ENCODE measurements around the gene UBTD1.
A peak's percentile ranks its signal among the peaks of the same experiment; 100 is the strongest.
"Not testable (repeated sequence)": the region's sequence is repeated elsewhere in the genome, so short reads cannot be mapped to it uniquely, and the experiment has no call there.

UBTD1 gene

DNA sequence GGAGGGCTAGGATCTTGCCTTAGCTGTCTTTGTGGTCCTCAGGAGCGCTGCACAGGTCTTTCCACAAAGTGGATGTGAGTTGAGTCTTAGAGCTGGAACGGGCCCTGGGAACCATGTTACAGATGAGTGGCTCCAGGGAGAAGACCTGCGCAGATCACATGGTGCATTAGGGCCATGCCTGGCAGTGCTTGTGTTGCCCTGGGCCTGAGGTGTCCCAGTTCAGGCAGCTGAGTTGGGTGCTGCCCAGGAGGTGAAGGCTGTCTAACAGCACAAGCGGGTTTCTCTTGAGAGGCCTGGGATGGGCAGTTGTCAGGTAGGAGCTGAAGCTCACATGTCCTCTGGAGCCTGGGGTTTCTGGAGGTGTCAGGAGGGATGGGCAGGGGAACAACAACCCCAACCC, 40.1 kb downstream of the UBTD1 start:
- no peak for DNase-seq (ENCODE audit: low spot score)

GRCh38 chr10:97539523-97540200, 40.9 kb downstream of the UBTD1 start:
- DNase-seq (ENCODE audit: low spot score) = no peak

- DNase-seq (ENCODE audit: low spot score) = no peak
Measured at GRCh38 chr10:97540669-97541500, 42.2 kb downstream of the UBTD1 start.

GRCh38 chr10:97542169-97543024, 43.7 kb downstream of the UBTD1 start:
- DNase-seq (ENCODE audit: low spot score) = peak; percentile 94

GRCh38 chr10:97543025-97543546, 44.4 kb downstream of the UBTD1 start:
- DNase-seq (ENCODE audit: low spot score) = peak; percentile 97

DNA sequence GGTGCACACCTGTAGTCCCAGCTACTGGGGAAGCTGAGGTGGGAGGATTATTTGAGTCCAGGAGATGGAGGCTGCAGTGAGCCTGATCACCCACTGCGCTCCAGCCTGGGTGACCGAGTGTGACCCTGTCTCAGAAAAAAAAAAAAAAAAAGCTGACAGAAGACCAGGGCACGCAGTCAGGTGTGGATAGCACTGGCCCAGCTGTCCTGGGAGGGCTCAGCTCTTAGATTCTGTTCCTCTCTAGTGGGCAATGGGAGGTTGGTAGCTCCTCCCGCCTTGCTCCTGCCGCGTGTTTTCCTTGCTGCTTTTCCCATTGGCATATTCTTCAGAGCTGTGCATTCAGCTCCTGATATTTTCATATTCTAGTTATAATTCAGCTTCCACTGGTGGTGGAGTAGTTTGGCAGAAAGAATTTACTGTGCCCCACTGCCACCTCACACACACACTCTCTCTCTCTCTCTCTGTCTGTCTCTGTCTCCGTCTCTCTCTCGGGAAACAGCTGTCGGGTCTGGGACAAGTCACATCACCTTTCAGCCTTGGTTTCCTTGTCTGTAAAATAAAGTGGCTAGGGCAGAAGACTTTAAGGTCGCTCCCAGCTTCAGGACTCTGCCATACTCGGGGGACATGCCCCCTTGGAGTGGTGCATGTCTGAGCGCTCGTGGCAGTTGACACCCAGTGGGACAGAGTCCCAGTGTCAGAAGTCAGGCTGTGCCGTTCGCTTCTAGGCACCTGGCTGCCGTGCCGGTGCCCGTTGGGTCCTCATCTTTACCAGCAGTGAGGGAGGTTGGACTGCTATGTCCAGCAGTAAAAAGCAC, 47.9 kb downstream of the UBTD1 start:
- DNase-seq (ENCODE audit: low spot score) = no peak

GRCh38 chr10:97547271-97547600, 48.5 kb downstream of the UBTD1 start:
- no peak for DNase-seq (ENCODE audit: low spot score)

- no peak for DNase-seq (ENCODE audit: low spot score)
Measured at GRCh38 chr10:97547962-97548361, 49.2 kb downstream of the UBTD1 start.

- no peak for DNase-seq (ENCODE audit: low spot score)
Measured at GRCh38 chr10:97548828-97549455, 50.2 kb downstream of the UBTD1 start.

GRCh38 chr10:97549587-97550322, 51.0 kb downstream of the UBTD1 start:
- DNase-seq (ENCODE audit: low spot score) = no peak

DNA sequence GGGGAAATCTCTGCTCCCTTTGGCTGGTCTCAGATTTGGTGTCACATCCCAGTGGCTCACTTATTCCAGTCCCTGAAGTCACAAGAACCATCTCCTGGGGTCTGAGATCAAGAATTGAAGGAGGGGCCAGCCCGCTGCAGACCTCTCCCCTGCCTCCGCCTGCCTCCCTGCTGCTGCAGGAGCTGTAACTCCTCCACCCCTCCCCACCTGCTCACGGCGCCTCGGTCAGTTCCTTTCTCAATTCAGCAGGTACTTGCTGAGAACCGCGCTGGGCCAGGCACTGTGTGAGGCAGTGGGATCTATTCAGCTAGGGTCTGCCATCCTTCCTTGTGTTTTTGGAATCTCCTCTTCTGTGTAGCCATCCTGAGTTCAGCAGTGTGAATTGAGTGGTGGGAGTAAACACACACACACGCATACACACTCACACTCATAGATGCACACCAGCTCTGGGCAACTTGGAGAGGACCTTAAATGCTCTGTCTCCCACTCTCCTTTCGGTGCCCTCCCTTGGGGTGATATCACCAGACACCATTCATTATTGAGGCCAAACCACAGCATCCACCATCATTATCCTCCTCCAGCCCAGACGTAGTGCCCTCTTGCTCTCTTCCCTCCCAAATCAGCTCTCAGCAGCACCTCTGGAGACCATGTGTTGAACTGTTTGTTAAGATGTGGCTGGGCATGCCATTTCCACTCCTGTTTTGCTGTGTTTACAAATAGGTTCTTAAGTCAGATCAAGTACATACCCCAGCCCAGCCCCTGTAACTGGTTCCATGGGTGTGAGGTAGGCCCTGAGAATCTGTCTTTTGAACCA, 51.8 kb downstream of the UBTD1 start:
- no peak for DNase-seq (ENCODE audit: low spot score)

DNA sequence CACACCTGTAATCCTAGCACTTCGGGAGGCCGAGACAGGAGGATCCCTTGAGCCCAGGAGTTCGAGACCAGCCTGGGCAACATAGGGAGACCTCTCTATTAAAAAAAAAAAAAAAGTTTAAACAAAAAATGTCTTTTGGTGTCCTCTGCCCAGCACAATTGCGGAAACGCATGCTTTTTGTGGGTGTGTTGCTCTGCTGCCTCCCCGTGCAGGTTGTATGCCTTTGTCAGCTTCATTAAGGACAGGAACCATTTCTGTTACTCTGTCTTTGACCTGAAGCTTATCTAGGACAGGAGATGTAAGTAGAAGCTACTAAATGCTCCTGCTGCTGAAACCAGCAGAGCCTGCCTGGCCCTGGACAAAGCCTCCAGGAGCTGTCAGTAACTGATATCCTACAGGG, 52.5 kb downstream of the UBTD1 start:
- no peak for DNase-seq (ENCODE audit: low spot score)

- peak; percentile 62 for DNase-seq (ENCODE audit: low spot score)
Measured at GRCh38 chr10:97553575-97554031, 54.9 kb downstream of the UBTD1 start.

- not testable (repeated sequence) for DNase-seq (ENCODE audit: low spot score)
Measured at GRCh38 chr10:97554336-97554735, 55.6 kb downstream of the UBTD1 start.

- DNase-seq (ENCODE audit: low spot score) = not testable (repeated sequence)
Measured at GRCh38 chr10:97555541-97555940, 56.8 kb downstream of the UBTD1 start.

- DNase-seq (ENCODE audit: low spot score) = not testable (repeated sequence)
Measured at GRCh38 chr10:97560731-97561381, 62.1 kb downstream of the UBTD1 start.

DNA sequence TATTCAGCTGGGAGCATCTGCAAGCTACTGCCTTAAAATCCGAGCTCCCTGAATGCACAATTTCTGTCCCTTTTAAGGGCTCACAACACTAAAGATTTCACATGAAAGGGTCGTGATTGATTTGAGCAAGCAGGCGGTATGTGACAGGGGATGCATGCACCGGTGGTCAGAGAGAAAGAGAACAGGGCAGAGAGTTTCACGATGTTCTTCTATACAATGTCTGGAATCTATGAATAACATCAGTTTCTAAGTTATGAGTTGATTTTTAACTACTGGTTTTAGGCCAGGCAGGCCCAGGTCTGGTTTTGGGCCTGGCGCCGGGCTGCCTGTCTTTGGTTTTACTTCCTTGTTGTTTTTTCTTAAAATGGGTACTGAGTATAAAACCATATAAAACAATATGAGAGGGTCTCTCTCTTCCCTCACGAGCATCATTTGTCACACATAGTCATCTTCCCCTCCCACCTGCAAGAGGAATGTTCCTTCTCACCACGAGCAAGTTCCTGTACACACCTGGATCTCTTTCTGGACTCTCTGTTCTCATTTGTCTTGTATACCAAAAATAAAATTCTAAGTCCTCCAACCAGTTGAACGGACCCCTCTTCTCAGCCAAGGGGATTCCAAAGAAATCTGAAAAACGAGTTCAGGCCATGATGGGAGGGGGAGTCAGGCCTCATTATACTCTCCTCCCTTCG, 62.8 kb downstream of the UBTD1 start:
- DNase-seq (ENCODE audit: low spot score) = not testable (repeated sequence)

DNA sequence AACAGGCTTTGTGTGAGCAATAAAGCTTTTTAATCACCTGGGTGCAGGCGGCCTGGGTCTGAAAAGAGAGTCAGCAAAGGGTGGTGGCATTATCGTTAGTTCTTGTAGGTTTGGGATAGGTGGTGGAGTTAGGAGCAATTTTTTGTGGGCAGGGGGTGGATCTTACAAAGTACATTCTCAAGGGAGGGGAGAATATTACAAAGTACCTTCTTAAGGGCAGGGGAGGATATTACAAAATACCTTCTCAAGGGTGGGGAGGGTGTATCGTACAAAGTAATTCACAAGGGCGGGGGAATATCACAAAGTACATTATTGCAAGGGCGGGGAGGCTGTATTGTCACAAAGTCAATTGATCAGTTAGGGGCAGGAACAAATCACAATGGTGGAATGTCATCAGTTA, 63.6 kb downstream of the UBTD1 start:
- not testable (repeated sequence) for DNase-seq (ENCODE audit: low spot score)
